GM19351 (cell line): ENCODE measurements around the gene CNOT4.
A peak's percentile ranks its signal among the peaks of the same experiment; 100 is the strongest.

ENCODE experiments used
- ATAC-seq: cut with Tn5 transposase; IDR thresholded peaks from one replicate; pipeline ENCODE4 v1.9.1; 2021; ENCODE audit warnings: mild to moderate bottlenecking, moderate library complexity; ENCODE audit not compliant: unreplicated experiment

Gene CNOT4

DNA sequence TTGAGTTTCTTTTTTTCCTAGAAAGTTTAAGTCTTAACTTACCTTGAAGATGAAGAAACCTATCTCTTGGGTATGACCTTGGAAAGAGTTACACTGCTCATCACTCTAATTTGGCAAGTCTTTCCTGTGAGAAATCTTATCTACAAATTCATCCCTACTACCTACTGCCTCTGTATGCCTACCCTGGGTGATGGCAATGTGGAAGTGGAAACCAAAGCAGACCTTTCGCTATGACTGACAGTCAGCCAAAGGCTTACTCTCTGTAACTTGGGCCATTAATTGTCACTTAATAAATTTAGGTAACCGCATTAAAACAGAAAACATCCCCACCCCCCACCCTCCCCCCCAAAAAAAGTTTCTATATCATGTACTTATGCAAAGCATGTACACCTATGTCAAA lies 103.9 kb downstream of the CNOT4 start:
- ATAC-seq, result no peak

- ATAC-seq, result no peak
Observed at GRCh38 chr7:135403302-135403701, 106.6 kb downstream of the CNOT4 start.

DNA sequence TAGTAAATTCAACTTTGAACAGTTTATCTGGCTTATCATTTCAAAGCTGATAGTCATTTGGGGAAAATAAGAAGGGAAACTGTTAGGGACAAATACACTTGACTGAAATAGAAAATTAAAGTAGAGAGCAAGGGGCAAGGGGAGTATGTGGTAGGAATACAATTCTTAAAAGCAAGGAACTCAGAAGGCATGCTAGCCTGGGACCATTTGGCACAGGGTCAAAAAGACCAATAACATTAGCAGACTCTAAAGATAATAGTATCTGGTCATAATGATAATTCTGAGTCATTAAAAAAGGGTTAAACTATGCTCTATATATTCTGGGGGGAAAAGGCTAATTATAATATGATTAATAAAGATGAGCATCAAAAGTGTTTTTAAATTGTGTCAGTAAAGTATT lies 112.2 kb downstream of the CNOT4 start:
- ATAC-seq, result no peak

DNA sequence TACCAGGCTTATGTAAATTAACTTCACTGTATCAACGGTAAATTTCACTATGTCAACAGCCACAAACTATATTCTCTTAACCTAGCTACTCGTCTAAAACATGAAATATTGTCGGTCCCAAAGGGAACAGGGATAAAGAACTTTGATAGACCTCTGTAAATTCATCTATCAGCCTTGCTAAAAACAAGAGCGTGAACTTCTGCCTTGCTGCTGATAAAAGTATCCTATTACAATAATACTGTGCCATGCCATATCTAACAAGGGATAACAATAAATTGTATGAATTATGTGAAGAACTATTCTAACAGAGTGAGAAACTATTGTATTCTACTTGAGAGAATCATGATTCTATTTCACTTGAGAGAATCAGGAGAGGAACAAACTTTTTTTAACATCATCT lies 117.2 kb downstream of the CNOT4 start:
- ATAC-seq, result no peak

DNA sequence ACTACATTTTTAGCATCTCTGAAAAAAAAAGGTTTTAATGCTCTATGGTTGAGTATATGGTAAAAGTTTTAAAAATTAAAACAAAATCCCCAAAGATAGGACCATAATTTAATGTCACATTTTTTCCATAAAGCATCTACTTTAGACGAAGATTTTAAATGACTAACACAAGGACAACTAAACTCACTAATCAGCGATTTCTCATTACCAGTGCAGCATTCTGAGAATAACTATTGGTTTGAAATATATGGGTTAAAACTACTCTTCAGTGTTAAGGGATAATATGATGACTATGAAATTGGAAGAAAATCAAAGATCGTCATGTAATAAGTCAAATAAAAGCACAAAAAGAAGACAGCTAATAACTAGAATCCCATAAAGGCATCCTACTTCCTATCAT lies 118.4 kb downstream of the CNOT4 start:
- no peak for ATAC-seq

DNA sequence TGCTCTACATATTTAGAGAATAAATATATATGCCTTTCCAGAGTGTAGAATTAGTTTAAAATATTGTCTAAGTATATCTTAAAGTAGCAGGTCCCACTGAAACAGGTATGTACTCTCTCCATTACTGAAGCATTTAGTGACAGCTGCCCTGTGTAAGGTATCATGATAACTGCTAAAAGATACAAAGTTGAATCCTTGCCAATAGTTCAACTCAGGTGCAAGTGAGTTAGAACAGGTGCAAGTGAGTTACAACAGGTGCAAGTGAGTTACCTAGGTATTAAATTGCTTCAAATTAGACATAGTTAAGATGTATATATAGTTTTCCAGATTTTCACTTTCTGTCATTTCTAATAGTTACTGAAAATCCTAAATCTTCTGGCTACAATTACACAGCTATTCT lies 119.1 kb downstream of the CNOT4 start:
- no peak for ATAC-seq

GRCh38 chr7:135389971-135390370 lies 119.9 kb downstream of the CNOT4 start:
- no peak for ATAC-seq

- no peak for ATAC-seq
Observed at GRCh38 chr7:135388616-135389015, 121.3 kb downstream of the CNOT4 start.

DNA sequence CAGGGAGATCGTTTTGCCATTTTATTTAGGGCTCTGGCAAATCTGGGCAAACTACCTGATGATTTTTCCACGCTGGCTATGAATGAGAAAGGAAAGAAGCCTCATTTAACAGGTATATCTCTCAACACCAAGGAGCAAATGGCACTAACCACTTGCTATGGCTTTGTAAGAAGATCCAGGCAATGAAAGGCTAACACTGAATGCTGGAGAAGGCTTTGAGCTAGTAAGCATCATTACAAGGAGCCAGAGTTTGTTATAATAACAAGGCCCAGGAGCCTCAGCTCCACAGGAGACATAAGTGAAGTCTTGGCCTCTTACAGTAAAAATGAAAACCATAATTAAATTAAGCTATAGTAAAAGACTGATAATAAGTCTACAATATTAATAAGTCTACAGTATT lies 123.1 kb downstream of the CNOT4 start:
- ATAC-seq, result no peak

GRCh38 chr7:135386181-135386580 lies 123.7 kb downstream of the CNOT4 start:
- no peak for ATAC-seq

DNA sequence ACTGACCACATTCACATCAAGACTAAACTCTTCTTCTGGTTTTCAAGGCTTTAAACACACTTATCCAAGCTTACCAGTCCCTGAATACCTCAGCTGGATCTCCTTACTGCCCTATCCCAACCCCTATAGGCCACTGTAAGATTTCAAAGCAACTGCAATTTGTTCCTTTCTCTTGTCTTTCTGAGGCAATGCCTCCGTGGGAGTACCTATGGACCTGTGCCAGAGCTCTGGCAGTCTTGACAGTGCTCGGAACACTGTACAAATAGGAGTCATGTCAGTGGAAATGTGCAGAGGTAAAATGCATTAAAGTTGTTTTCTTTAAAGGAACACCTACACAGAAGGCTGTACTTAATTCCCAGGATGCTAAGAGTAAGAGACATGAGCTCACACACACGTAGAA lies 124.7 kb downstream of the CNOT4 start:
- ATAC-seq, result no peak

DNA sequence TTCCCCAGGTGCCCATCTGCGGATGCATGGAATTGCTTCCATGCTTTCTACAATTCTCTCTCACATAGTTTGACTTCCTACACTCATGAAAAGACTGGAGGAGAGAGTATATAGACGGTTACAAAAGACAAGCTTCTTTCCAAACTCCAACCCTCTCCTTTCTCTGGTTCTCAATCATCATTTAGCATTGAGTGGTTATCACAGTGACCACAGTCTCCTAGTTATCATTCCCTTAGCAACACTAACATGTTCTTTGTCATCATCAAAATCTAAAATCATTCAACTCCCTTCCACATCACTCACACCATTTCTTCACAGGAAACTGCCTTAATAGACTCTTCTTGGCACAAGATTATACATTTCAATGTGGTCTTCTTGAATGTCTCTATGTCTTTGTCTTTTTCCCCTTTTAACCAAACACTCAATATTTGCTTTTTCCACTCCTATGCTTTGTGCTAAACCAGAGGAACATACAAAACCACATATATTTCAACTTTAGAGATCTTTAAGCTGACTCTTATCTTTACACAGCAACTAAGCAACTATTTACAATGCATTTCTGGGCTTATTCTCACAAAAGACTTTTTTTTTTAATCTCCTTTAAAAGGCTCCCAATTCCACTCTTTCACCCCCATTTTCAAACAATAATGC lies 126.3 kb downstream of the CNOT4 start:
- no peak for ATAC-seq

DNA sequence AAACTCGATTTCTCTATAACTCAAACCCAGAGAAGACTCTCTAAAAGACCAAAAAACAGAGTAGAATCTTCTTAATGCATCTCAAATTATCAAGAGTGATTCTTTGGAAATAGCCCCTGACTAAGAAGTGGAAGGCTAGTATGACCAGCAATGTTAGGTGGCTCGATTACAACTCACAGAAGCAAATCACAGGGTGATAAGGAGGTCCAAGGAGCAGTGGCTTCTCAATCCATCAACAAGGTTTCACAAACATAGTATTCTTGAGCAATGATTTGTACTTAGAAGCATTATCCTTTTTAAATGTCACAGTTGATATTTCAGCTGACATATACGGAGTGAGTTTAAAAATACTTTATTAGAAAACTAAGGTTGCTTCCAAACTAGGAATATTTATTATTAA lies 127.7 kb downstream of the CNOT4 start:
- ATAC-seq, result no peak

DNA sequence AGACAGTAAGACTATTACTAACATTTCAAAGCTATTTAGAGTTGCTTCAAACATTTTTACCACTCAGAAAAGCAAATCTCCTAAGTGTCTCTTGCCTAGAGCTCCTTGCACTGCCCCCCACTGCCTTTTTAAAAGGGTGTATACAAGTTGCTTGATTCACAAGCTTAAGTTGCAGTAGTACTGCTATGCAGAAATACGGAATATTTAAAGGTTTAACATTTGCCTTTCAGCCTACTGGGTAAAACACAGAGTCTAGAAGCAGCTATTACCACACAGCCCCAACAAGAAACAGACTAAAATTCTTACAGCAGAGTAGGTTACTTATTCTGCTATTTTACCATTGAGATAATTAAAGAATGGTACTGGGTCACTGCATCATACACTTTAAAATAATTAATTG lies 128.5 kb downstream of the CNOT4 start:
- ATAC-seq, result no peak

- no peak for ATAC-seq
Observed at GRCh38 chr7:135380351-135380750, 129.6 kb downstream of the CNOT4 start.

DNA sequence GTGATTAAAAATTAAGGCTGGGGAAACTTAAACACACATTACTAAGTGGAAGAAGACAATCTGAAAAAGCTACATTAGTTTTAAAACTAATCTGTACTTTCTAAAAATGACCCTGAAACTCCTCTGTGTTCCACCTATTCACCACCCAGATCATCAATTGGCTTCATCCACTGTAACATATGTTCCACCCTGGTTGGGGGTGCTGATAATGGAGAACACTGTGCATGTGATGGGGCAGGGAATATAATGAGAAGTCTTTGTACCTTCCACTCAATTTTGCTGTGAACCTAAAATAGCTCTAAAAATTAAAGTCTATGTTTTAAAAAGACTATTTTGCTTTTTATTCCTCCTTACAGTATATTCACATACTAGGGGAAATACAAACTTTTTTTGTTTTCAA lies 132.7 kb downstream of the CNOT4 start:
- no peak for ATAC-seq

DNA sequence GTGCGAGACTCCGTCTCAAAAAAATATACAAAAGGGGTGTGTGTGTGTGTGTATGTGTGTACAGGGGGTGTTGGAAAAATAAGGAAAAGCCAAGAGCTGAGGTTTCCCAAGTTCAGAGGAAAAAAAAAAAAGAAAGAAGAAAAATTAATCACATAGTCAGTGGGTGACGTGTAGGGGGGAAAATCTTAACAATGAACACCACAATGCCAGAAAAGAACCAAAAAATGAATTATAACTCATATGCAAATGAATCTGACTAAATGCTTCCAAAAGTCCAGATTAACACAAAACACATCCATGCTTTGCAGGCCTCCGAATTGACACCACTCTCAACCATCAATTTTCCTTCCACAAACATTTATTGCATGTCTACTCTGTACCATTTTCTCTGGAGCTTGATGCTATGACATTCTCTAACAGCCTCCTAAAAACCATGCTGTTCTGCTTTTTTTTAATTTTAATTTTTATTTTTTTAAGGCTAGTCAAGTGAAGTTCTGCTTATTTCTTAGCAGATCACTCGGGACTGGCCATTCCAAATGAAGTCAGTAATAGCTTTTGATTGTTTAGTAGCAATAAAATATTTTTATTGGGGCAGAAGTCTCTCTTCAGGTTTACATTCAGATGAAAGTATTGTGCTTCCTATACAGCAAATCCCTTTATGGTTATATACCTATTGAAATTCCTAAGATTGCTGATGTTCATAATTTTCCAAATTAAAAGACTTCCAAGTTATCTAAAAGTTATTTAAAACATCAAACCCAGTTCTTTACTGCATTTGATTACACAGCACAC lies 133.8 kb downstream of the CNOT4 start:
- ATAC-seq, result no peak

DNA sequence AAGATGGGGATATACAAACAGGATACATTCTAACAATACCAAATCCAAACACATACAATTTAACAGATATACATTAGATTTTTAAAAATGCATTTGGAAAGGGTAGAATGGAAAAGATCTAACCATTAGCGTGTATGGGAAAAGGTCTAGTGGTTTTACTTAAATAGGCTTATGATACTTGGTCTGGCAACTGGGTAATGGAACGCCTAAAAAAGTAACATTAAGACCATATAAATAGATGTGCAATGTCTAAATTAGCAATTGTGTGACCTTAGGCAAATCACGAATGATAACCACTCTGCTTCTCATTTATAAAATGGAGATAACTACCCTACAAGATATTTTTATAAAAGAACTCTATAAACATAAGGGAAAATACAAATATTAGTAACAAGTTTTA lies 135.2 kb downstream of the CNOT4 start:
- peak; percentile 58 for ATAC-seq

DNA sequence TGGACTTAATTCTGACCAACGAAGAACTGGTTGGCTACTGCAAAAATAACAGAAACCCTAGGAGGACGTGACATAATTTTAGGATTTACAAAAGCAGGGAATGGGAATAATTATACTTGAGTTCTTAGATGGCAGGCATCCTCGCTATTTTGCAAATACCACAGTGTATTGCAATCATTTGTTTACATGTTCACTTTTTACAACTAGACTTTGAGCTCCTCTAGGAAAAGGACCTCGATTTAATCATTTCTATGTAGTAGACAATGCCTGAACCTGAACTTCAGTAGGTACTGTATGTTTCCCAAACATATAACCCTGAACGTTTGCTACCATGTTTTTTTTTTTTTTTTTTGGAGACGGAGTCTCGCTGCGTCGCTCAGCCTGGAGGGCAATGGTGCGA lies 137.7 kb downstream of the CNOT4 start:
- no peak for ATAC-seq

- no peak for ATAC-seq
Observed at GRCh38 chr7:135370656-135371055, 139.2 kb downstream of the CNOT4 start.

DNA sequence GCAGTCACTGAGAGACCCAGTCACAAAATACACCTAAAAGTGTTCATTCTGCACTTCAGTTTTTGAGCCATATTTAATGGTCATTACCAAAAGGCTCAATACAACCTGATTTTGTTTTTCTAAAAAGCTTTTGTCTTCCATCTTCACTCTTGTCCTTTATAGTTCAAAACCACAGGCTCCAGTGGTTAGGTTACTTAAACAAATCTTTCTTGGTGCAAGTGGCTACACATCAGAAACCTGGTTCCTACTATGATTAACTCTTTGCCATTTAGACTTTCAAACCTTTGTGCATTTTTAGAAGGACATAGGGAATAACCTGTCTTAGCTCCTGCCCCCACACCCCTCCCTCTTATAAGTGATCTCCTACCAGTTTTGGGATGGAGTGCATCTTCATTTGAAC lies 140.5 kb downstream of the CNOT4 start:
- no peak for ATAC-seq

DNA sequence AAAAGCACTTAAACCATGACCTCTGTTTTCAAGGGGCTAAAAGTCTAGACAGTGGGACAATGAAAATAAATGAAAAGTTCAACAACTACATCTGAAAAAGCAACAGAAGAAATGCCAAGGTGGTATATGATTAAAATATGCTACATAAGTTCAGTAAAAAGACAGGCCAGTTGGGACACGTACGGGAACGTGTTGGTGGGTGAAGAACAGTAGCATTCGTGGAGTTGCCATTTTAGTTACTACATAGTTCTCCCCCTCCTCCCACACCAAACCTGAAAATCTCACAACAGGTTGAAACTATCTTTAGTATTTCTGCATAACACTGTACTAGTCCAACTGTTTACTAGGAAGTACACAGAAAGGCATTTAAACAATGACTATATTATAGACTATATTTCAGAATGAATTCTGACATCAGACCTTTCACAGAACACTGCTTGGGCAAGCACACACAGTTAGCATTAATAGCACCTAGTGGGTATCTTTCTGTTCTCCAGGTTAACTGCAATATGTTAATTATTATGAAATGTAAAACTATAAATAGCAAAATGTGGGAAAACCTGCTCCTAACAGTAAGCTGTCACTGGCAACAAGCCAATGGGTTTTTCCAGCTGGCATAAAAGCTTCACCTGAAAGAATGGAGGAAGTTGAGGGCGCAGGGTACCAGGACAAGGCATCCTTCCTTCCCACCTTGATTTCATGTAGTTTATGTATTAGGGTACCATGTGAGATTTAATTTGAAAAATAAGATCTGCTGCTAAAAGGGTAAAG lies 141.3 kb downstream of the CNOT4 start:
- ATAC-seq, result no peak
